HepG2 (cell line): ENCODE measurements around the gene PPP1CA. TPM values are rescaled to one million over a fixed set of nuclear protein-coding genes. Genes with fewer than 3 reads are reported as not detected.
A peak's percentile ranks its signal among the peaks of the same experiment; 100 is the strongest.

Experiments
- CERS6 ChIP-seq: sonication (generic); formaldehyde crosslinking; IDR thresholded peaks from 2 replicates; pipeline ENCODE4 v1.5.0; 2020; ENCODE audit warnings: missing genetic modification reagents
- ELF4 ChIP-seq: sonication (generic); formaldehyde crosslinking; IDR thresholded peaks from 2 replicates; pipeline ENCODE4 v1.5.0; 2020; ENCODE audit warnings: missing genetic modification reagents, mild to moderate bottlenecking, moderate library complexity, borderline replicate concordance
- FOSL2 ChIP-seq: sonication (generic); formaldehyde crosslinking; IDR thresholded peaks from 2 replicates; pipeline ENCODE4 v1.4.0; 2020; ENCODE audit warnings: missing genetic modification reagents
- GMEB1 ChIP-seq: sonication (generic); formaldehyde crosslinking; IDR thresholded peaks from 2 replicates; pipeline ENCODE4 v1.5.1; 2020; ENCODE audit warnings: missing genetic modification reagents, mild to moderate bottlenecking, borderline replicate concordance
- HNRNPUL1 ChIP-seq: fragments of 200-400 bp; formaldehyde crosslinking; IDR thresholded peaks from 2 replicates; pipeline ENCODE4 v1.6.1; 2017; ENCODE audit warnings: low read depth, mild to moderate bottlenecking, low read length, moderate library complexity
- HOXD1 ChIP-seq: sonication (generic); formaldehyde crosslinking; IDR thresholded peaks from 2 replicates; pipeline ENCODE4 v1.5.0; 2020; ENCODE audit warnings: missing genetic modification reagents
- ISL2 ChIP-seq: sonication (generic); formaldehyde crosslinking; IDR thresholded peaks from 2 replicates; pipeline ENCODE4 v1.5.0; 2020; ENCODE audit warnings: missing genetic modification reagents
- KDM4B ChIP-seq: sonication (generic); formaldehyde crosslinking; IDR thresholded peaks from 2 replicates; pipeline ENCODE4 v1.4.0; 2020; ENCODE audit warnings: missing genetic modification reagents
- LCORL ChIP-seq, 2 experiments: fragments of 450-650 bp in 1 of 2; sonication (generic) in 1 of 2; formaldehyde crosslinking in 1 of 2; IDR thresholded peaks; 2 replicates each; pipeline versions ENCODE4 v1.5.0 to v1.6.1; 2017 to 2020; ENCODE audit warnings: antibody characterized with exemption in 1 of 2, missing genetic modification reagents in 1 of 2
- MXD3 ChIP-seq: IDR thresholded peaks from 2 replicates; pipeline ENCODE4 v1.6.1; 2016; ENCODE audit warnings: mild to moderate bottlenecking, missing biosample characterization, missing genetic modification reagents
- NFIC ChIP-seq: IDR thresholded peaks from 2 replicates; pipeline ENCODE4 v1.6.1; 2012; ENCODE audit warnings: mild to moderate bottlenecking, low read length, inconsistent platforms
- NR2F1 ChIP-seq, 2 experiments: fragments of 450-650 bp in 1 of 2; formaldehyde crosslinking in 1 of 2; IDR thresholded peaks; 2 replicates each; pipeline versions ENCODE4 v1.5.0 to v1.6.1; 2016 to 2020; ENCODE audit warnings: mild to moderate bottlenecking in 1 of 2, missing compliant biosample characterization in 1 of 2, missing genetic modification reagents in 1 of 2, moderate library complexity in 1 of 2
- SAP130 ChIP-seq: IDR thresholded peaks from 2 replicates; pipeline ENCODE4 v1.6.1; 2016; ENCODE audit warnings: low read depth
- TOPORS ChIP-seq: sonication (generic); formaldehyde crosslinking; IDR thresholded peaks from 2 replicates; pipeline ENCODE4 v1.8.0; 2023; ENCODE audit warnings: mild to moderate bottlenecking, missing genetic modification reagents
- ZBED4 ChIP-seq: sonication (generic); formaldehyde crosslinking; IDR thresholded peaks from 2 replicates; pipeline ENCODE4 v1.4.0; 2020; ENCODE audit warnings: missing genetic modification reagents, borderline replicate concordance
- ZBTB3 ChIP-seq: sonication (generic); formaldehyde crosslinking; IDR thresholded peaks from 2 replicates; pipeline ENCODE4 v1.4.0; 2020; ENCODE audit warnings: low read depth, mild to moderate bottlenecking, moderate library complexity, missing genetic modification reagents, borderline replicate concordance
- ZC3H13 ChIP-seq: sonication (generic); formaldehyde crosslinking; IDR thresholded peaks from 2 replicates; pipeline ENCODE4 v1.8.1; 2023; ENCODE audit warnings: mild to moderate bottlenecking, missing genetic modification reagents, moderate library complexity
- ZFP36 ChIP-seq: fragments of 150-350 bp; IDR thresholded peaks from 2 replicates; pipeline ENCODE4 v1.6.1; 2018; ENCODE audit warnings: borderline replicate concordance, low read length, low read depth; ENCODE audit not compliant: partially characterized antibody
- ZNF282 ChIP-seq: fragments of 450-650 bp; IDR thresholded peaks from 2 replicates; pipeline ENCODE4 v1.6.1; 2018; ENCODE audit not compliant: partially characterized antibody
- ZNF546 ChIP-seq: sonication (generic); formaldehyde crosslinking; conservative IDR thresholded peaks from 2 replicates; pipeline ENCODE4 v1.8.1; 2023; ENCODE audit warnings: mild to moderate bottlenecking, missing genetic modification reagents
- ZNF577 ChIP-seq: sonication (generic); formaldehyde crosslinking; IDR thresholded peaks from 2 replicates; pipeline ENCODE4 v1.4.0; 2020; ENCODE audit warnings: mild to moderate bottlenecking, low read depth, missing genetic modification reagents, borderline replicate concordance
- ZNF720 ChIP-seq: sonication (generic); formaldehyde crosslinking; IDR thresholded peaks from 2 replicates; pipeline ENCODE4 v1.4.0; 2020; ENCODE audit warnings: missing genetic modification reagents
- polyA plus RNA-seq, 8 experiments: library from polyadenylated mRNA; depleted of rRNA in 3 of 8; stranded (reverse) in 7 of 8; unstranded in 1 of 8; fragments of >200 nt; fragmentation: Illumina TruSeq in 4 of 8; extraction: Trizol in 4 of 8; gene quantifications; 2 replicates each; pipeline versions ENCODE4 v1.2.1 to v1.2.3, GENCODE V29; 2011 to 2016; ENCODE audit warnings: low read depth in 4 of 8, missing spikeins in 1 of 8, mixed read lengths in 1 of 8; ENCODE audit not compliant: insufficient read depth in 1 of 8
- total RNA-seq, 5 experiments: library from RNA; depleted of rRNA; stranded (reverse); fragments of >200 nt; fragmentation: Illumina TruSeq; extraction: Trizol; gene quantifications; 2 replicates each; pipeline ENCODE4 v1.2.3, GENCODE V29; 2016; ENCODE audit warnings: low read depth in 1 of 5

Gene PPP1CA
- total and polyA plus RNA-seq, 2 of the 13 experiments (the other 11 are each of a cell fraction or from before 2014, with no cell fraction given), result 149 to 170 TPM

GRCh38 chr11:67373648-67374570 is 27.7 kb downstream of the PPP1CA start (continued):
- TF ChIP-seq SAP130 (CRISPR knock-in tag), result peak; percentile 53; the same call in 1 of the 2 replicates
- 0 out of 2 replicates have a peak, but pooled peaks have one; percentile 24 for TF ChIP-seq MXD3 (CRISPR knock-in tag)
- TF ChIP-seq CERS6 (CRISPR knock-in tag), result no peak
- no peak for TF ChIP-seq LCORL (IDR thresholded peaks at IDR 0.05)
- TF ChIP-seq LCORL (CRISPR knock-in tag; IDR thresholded peaks at IDR 0.05), result peak; percentile 76
- TF ChIP-seq TOPORS (CRISPR knock-in tag), result no peak
- TF ChIP-seq ZBTB3 (CRISPR knock-in tag), result no peak
- TF ChIP-seq ISL2, result no peak
- TF ChIP-seq NR2F1 (CRISPR knock-in tag; IDR thresholded peaks at IDR 0.05), result no peak
- no peak for TF ChIP-seq ZNF577 (CRISPR knock-in tag)
- no peak for TF ChIP-seq ZC3H13
- TF ChIP-seq HOXD1, result no peak
- peak; percentile 51; the same call in 1 of the 2 replicates for TF ChIP-seq ZBED4 (CRISPR knock-in tag)
- TF ChIP-seq ZNF546 (CRISPR knock-in tag), result 0 out of 2 replicates have a peak, but pooled peaks have one; percentile 47
- TF ChIP-seq ZNF720, result no peak
- TF ChIP-seq HNRNPUL1, result no peak
- no peak for TF ChIP-seq ZFP36
- 0 out of 2 replicates have a peak, but pooled peaks have one; percentile 11 for TF ChIP-seq KDM4B
- no peak for TF ChIP-seq GMEB1 (CRISPR knock-in tag)
- TF ChIP-seq ZNF282, result no peak
- TF ChIP-seq FOSL2, result peak; percentile 76
- no peak for TF ChIP-seq NFIC
- TF ChIP-seq ELF4, result no peak
